ENCODE data around the gene FMR1.

The FMR1 gene

GRCh38 chrX:147960722-147961121 is 49.0 kb downstream of the FMR1 start:
- no peak overlapping the region for H3K4me3 ChIP-seq (ENCODE audit: low read length)
- no peak for TF ChIP-seq CTCF (conservative IDR thresholded peaks at IDR 0.05; ENCODE audit: low read depth, low read length)
- DNase-seq (ENCODE audit: low read depth), result no peak

- TF ChIP-seq CTCF (conservative IDR thresholded peaks at IDR 0.05; ENCODE audit: low read depth, low read length), result no peak
- DNase-seq (ENCODE audit: low read depth), result no peak
- H3K4me3 ChIP-seq (ENCODE audit: low read length), result no peak overlapping the region
These were observed 50.8 kb downstream of the FMR1 start for GRCh38 chrX:147962476-147962875.

GRCh38 chrX:147978931-147979330 is 67.2 kb downstream of the FMR1 start:
- no peak for TF ChIP-seq CTCF (conservative IDR thresholded peaks at IDR 0.05; ENCODE audit: low read depth, low read length)
- H3K4me3 ChIP-seq (ENCODE audit: low read length), result no peak overlapping the region

GRCh38 chrX:147981038-147981752 is 69.5 kb downstream of the FMR1 start, which contains the start of gene FMR1NB:
FMR1NB (plus strand) TSS chrX:147981337; CDS start chrX:147981403, 66 bp downstream.
- no peak for TF ChIP-seq CTCF (conservative IDR thresholded peaks at IDR 0.05; ENCODE audit: low read depth, low read length)
- no peak for DNase-seq (ENCODE audit: low read depth)
- H3K4me3 ChIP-seq (ENCODE audit: low read length), result no peak within 1 kb of the TSS

More at GRCh38 chrX:147978931-147979330, 67.2 kb downstream of the FMR1 start:
- DNase-seq (ENCODE audit: low read depth), result no peak

Measured in retinal pigment epithelial cell (primary cell).